ENCODE results near the gene TPK1.
"Not testable (repeated sequence)": the region's sequence is repeated elsewhere in the genome, so short reads cannot be mapped to it uniquely, and the experiment has no call there.

TPK1 gene

DNA sequence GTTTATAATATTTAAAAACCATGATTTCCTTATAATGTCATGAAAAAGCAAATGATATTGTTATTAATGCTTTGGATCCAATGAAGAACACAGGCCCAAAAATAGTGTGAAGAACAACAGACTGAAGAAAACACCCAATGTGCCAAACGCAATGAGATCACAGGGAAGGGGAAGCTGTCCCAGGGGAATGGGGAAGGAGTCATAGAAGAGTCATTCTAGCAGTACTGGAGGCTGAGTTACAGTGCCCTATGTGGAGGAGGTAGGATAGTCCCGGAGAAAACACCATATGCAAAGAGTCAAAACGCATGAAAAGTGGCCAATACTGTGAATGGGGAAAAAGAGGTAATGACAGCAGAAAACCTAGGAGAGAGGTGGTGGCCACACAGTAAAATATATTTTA lies 50.9 kb downstream of the TPK1 start:
- Histone ChIP-seq H3K79me2 (no peaks in the 10 kb centered on the region), H3K36me3 (ENCODE audit: control insufficient read depth, insufficient read depth, low read length) (no peaks in the 10 kb centered on the region), H2AFZ (no peak overlapping the region), H3K27ac (no peak overlapping the region), H3K4me2 (ENCODE audit: low read length) (no peak overlapping the region), H3K4me1 (no peaks in the 10 kb centered on the region), H3K9me3 (ENCODE audit: control insufficient read depth, low read length) (no peaks in the 10 kb centered on the region), H3K4me3 (ENCODE audit: low read depth, low read length) (no peak overlapping the region), H3K27me3 (ENCODE audit: control insufficient read depth, insufficient read depth, low read length) (no peaks in the 10 kb centered on the region), H3K9ac (no peak overlapping the region)
- TF ChIP-seq, protein P1, sequence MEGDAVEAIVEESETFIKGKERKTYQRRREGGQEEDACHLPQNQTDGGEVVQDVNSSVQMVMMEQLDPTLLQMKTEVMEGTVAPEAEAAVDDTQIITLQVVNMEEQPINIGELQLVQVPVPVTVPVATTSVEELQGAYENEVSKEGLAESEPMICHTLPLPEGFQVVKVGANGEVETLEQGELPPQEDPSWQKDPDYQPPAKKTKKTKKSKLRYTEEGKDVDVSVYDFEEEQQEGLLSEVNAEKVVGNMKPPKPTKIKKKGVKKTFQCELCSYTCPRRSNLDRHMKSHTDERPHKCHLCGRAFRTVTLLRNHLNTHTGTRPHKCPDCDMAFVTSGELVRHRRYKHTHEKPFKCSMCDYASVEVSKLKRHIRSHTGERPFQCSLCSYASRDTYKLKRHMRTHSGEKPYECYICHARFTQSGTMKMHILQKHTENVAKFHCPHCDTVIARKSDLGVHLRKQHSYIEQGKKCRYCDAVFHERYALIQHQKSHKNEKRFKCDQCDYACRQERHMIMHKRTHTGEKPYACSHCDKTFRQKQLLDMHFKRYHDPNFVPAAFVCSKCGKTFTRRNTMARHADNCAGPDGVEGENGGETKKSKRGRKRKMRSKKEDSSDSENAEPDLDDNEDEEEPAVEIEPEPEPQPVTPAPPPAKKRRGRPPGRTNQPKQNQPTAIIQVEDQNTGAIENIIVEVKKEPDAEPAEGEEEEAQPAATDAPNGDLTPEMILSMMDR (IDR thresholded peaks at IDR 0.05), result no peak

DNA sequence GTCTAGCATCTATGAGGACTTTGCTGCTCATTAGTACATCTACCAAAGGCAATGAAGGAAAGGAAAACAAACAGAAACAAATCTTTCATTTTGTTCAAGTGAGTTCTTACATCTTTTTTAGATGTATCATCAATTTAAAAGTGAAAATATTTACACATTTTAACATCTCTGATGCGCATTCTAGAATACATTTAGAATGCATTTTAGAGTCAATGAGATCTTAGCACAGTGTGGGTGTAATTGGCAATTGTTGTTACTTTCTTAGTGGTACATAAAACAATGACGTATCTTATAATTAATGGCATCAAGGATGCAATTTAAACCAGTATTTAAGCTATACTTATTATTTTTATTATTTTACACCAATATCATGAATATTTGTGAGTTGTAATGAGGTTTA lies 51.4 kb downstream of the TPK1 start:
- Histone ChIP-seq H3K27ac (no peak overlapping the region), H3K4me2 (ENCODE audit: low read length) (no peak overlapping the region), H3K9me3 (ENCODE audit: control insufficient read depth, low read length) (no peaks in the 10 kb centered on the region), H3K27me3 (ENCODE audit: control insufficient read depth, insufficient read depth, low read length) (no peaks in the 10 kb centered on the region), H3K4me3 (ENCODE audit: low read depth, low read length) (no peak overlapping the region), H3K79me2 (no peaks in the 10 kb centered on the region), H3K4me1 (no peaks in the 10 kb centered on the region), H3K36me3 (ENCODE audit: control insufficient read depth, insufficient read depth, low read length) (no peaks in the 10 kb centered on the region), H2AFZ (no peak overlapping the region), H3K9ac (no peak overlapping the region)
- TF ChIP-seq, protein P1 (IDR thresholded peaks at IDR 0.05), result no peak

GRCh38 chr7:144782883-144783282 lies 53.0 kb downstream of the TPK1 start:
- Histone ChIP-seq H3K79me2 (no peaks in the 10 kb centered on the region), H3K9me3 (ENCODE audit: control insufficient read depth, low read length) (no peaks in the 10 kb centered on the region), H3K27ac (no peak overlapping the region), H3K27me3 (ENCODE audit: control insufficient read depth, insufficient read depth, low read length) (no peaks in the 10 kb centered on the region), H3K4me2 (ENCODE audit: low read length) (no peak overlapping the region), H2AFZ (no peak overlapping the region), H3K9ac (no peak overlapping the region), H3K4me1 (no peaks in the 10 kb centered on the region), H3K4me3 (ENCODE audit: low read depth, low read length) (no peak overlapping the region), H3K36me3 (ENCODE audit: control insufficient read depth, insufficient read depth, low read length) (no peaks in the 10 kb centered on the region)
- TF ChIP-seq, protein P1 (IDR thresholded peaks at IDR 0.05), result no peak

- H3K4me1 ChIP-seq, result no peaks in the 10 kb centered on the region
- H3K79me2 ChIP-seq, result no peaks in the 10 kb centered on the region
- H3K27me3 ChIP-seq (ENCODE audit: control insufficient read depth, insufficient read depth, low read length), result no peaks in the 10 kb centered on the region
- H3K4me2 ChIP-seq (ENCODE audit: low read length), result no peak overlapping the region
- H3K36me3 ChIP-seq (ENCODE audit: control insufficient read depth, insufficient read depth, low read length), result no peaks in the 10 kb centered on the region
- H2AFZ ChIP-seq, result no peak overlapping the region
- H3K9ac ChIP-seq, result no peak overlapping the region
- peaks cover 2% of the 10 kb centered on the region for H3K9me3 ChIP-seq (ENCODE audit: control insufficient read depth, low read length)
- TF ChIP-seq, protein P1 (IDR thresholded peaks at IDR 0.05), result no peak
- no peak overlapping the region for H3K27ac ChIP-seq
- no peak overlapping the region for H3K4me3 ChIP-seq (ENCODE audit: low read depth, low read length)
Observed at GRCh38 chr7:144780071-144780608, 55.7 kb downstream of the TPK1 start.

GRCh38 chr7:144777889-144778288 lies 58.0 kb downstream of the TPK1 start:
- H3K9me3 ChIP-seq (ENCODE audit: control insufficient read depth, low read length); H3K4me3 ChIP-seq (ENCODE audit: low read depth, low read length); H3K36me3 ChIP-seq (ENCODE audit: control insufficient read depth, insufficient read depth, low read length); H3K27me3 ChIP-seq (ENCODE audit: control insufficient read depth, insufficient read depth, low read length); H3K4me1 ChIP-seq; H3K9ac ChIP-seq; H3K79me2 ChIP-seq; H3K27ac ChIP-seq; H3K4me2 ChIP-seq (ENCODE audit: low read length); H2AFZ ChIP-seq: not testable (repeated sequence)
